ENCODE results near the gene LSM2. TPM values are rescaled to one million over a fixed set of nuclear protein-coding genes. Genes with fewer than 3 reads are reported as not detected.

LSM2 gene
- total RNA-seq, 2 donors from 2014 or later, result 21.0 to 22.4 TPM

DNA sequence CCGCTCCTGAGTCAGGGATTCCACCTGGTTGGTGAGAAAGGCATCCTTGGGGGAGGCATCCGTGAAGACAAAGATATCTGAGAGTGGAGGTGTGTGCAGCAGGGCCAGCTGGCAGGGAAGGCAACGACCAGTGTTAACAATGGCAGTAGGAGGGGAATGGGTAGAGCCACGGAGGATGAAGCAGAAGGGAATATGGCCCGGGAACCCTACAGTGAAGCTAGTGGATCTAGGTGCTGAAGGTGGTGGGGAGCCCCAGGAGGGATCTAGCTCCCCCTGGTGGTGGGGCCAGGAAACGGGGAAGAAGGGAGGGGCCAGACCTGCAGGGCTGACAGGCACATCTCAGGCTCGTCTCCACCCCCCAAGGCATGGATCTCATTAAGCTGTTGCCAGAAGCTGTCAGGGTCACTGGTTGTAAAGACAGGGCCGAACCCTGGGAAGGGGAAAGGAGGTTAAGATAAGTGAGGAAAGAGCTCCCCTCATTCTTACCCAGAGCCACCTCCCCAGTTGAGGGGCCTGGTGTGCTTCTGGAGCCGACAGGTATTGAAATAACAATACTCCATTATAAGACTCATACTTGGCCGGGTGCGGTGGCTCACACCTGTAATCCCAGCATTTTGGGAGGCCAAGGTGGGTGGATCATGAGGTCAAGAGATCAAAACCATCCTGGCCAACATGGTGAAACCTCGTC lies 36.9 kb downstream of the LSM2 start:
- TF ChIP-seq, protein P1, sequence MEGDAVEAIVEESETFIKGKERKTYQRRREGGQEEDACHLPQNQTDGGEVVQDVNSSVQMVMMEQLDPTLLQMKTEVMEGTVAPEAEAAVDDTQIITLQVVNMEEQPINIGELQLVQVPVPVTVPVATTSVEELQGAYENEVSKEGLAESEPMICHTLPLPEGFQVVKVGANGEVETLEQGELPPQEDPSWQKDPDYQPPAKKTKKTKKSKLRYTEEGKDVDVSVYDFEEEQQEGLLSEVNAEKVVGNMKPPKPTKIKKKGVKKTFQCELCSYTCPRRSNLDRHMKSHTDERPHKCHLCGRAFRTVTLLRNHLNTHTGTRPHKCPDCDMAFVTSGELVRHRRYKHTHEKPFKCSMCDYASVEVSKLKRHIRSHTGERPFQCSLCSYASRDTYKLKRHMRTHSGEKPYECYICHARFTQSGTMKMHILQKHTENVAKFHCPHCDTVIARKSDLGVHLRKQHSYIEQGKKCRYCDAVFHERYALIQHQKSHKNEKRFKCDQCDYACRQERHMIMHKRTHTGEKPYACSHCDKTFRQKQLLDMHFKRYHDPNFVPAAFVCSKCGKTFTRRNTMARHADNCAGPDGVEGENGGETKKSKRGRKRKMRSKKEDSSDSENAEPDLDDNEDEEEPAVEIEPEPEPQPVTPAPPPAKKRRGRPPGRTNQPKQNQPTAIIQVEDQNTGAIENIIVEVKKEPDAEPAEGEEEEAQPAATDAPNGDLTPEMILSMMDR (IDR thresholded peaks at IDR 0.05), result peak; percentile 72 to 87 (median 81)
- no peak for TF ChIP-seq POLR2A (IDR thresholded peaks at IDR 0.05)
- intact Hi-C loops (cut with DNase I), result no loop called here
- ATAC-seq (peak; percentile 80), DNase-seq (peak; percentile 73 to 86 (median 82))
- no peaks in the 10 kb centered on the region for H3K36me3 ChIP-seq (replicated peaks in 1 of 2; ENCODE audit: insufficient read depth in 1 of 2, low read depth in 2 of 2)
- no peaks in the 10 kb centered on the region for H3K27me3 ChIP-seq
- no peak overlapping the region for H3K4me3 ChIP-seq
- H3K4me1 ChIP-seq, result peaks cover 4% of the 10 kb centered on the region
- 43 to 45% methylated on average over 12 of the region's 12 CpGs for WGBS, 2 donors
- H3K9me3 ChIP-seq, result no peaks in the 10 kb centered on the region
- no peak overlapping the region for H3K27ac ChIP-seq

DNA sequence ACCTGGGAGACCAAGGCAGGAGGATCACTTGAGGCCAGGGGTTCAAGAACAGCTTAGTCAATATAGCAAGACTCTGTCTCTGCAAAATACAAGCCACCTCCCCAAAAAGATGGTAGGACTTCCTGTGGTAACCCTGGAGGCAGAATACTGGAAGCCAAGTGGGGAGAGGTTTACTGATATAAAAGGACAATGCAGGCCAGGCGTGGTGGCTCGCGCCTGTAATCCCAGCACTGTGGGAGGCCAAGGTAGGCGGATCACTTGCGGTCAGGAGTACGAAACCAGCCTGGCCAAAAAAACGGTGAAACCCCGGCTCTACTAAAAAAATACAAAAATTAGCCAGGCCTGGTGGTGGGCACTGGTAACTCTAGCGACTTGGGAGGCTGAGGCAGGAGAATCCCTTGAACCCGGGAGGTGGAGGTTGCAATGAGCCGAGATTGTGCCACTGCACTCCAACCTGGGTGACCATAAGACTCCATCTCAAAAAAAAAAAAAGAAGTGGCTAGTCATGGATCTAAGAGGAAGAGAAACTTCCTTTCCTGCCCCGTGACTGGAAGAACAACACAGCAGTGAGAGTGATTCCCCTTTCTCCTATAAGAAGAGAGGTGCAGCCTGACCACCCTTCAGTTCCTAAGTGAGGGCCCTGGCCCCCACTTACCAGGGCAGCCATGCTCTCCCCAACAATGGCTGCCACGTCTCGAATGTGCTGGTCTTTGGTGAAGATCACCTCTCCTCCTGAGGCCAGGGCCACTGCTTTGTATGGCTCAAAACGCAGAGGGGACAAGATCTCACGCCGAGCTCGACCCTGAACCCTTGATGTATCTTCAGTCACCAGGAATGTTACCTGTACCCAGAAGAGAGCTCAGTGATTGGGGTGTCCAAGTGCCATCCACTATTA lies 38.2 kb downstream of the LSM2 start:
- Histone ChIP-seq H3K27me3 (no peaks in the 10 kb centered on the region), H3K27ac (no peak overlapping the region), H3K4me3 (no peak overlapping the region), H3K36me3 (replicated peaks in 1 of 2; ENCODE audit: insufficient read depth in 1 of 2, low read depth in 2 of 2) (no peaks in the 10 kb centered on the region), H3K4me1 (peaks cover 4% of the 10 kb centered on the region), H3K9me3 (no peaks in the 10 kb centered on the region)
- DNase-seq (peak in 1 of 4 donors; percentile 34), ATAC-seq (no peak)
- intact Hi-C loops (cut with DNase I), result no loop called here
- no peak for TF ChIP-seq POLR2A (IDR thresholded peaks at IDR 0.05)
- TF ChIP-seq, protein P1 (IDR thresholded peaks at IDR 0.05), result no peak
- 72 to 82% methylated on average over 13 to 18 of the region's 18 CpGs for WGBS, 2 donors

DNA sequence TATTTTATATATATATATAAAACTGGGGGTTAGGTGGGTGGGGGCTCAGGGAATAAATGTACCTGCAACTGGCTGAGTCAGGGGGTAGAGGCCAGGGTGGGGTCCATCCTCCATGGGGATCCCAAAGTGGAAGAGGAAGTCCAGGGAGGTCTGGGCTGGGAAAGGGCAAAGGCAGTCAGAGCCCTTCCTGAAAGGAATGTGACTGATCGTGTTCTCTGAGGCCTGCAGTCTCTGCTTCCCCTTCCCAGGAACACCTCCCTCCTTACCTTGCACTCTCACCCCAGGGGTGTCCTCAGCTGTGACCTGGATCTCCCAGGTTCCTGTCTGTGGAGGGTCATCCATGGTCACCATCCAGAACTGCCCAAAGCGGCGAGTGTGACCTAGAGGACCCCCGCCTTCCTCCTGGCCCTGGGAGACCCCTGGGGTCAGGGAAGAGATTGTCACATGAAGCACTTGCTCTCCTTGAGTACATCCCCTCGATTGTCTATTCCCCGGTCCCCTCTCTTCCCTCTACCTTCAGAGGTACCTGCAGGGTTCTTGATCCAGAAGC lies 39.6 kb downstream of the LSM2 start:
- intact Hi-C loops (cut with DNase I), result no loop called here
- no peak overlapping the region for H3K4me3 ChIP-seq
- peaks cover 4% of the 10 kb centered on the region for H3K4me1 ChIP-seq
- no peaks in the 10 kb centered on the region for H3K9me3 ChIP-seq
- no peaks in the 10 kb centered on the region for H3K36me3 ChIP-seq (replicated peaks in 1 of 2; ENCODE audit: insufficient read depth in 1 of 2, low read depth in 2 of 2)
- 70 to 83% methylated on average over 2 to 6 of the region's 6 CpGs for WGBS, 2 donors
- DNase-seq, result no peak
- TF ChIP-seq POLR2A (IDR thresholded peaks at IDR 0.05), result no peak
- TF ChIP-seq, protein P1 (IDR thresholded peaks at IDR 0.05), result no peak
- H3K27ac ChIP-seq, result no peak overlapping the region
- no peak for ATAC-seq
- H3K27me3 ChIP-seq, result no peaks in the 10 kb centered on the region

DNA sequence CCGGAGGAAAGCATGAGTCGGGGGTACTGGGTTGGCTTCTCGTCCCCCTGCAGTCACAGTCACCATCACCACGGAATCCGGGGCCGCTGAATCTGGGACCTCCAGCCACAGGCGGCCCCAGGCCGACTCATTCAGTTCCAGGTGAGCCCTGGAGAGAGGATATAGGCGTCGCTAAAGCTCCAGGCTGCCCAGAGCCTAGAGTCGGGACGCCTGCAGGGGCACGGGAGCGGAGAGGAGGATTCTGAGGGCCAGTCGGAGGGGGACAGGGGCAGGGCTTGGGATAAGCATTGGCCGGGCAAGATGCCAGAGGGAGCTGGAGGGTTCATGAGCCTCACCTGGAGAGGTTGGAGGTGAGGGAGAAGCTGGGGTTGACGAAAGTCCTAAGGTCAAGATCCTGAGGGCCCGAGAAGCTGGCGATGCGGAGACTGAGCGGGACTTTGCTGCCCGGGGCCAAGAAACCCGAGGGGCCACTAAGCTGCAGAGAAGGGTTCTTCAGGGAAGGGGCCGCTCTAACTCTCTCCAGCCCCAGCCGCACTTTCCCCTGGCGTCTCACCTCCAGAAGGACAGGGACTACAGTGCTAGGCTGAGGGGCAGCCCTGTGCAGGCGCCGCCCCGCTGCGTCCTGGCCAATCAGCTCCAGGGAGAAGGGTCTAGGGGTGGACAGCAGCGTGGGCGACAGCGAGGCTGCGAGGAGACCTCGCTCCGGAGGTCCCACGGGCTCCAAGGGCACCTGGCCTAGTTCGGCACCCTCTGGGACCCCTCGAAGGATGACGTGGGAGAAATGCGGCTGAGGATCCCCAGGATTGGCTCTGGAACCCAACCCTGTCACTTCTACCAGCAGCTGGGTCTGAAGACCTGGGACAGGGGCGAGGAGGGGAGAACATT lies 40.6 kb downstream of the LSM2 start:
- H3K27me3 ChIP-seq, result no peaks in the 10 kb centered on the region
- 45 to 54% methylated on average over 19 to 42 of the region's 42 CpGs for WGBS, 2 donors
- no peaks in the 10 kb centered on the region for H3K9me3 ChIP-seq
- DNase-seq (no peak), ATAC-seq (no peak)
- H3K4me3 ChIP-seq, result no peak overlapping the region
- intact Hi-C loops (cut with DNase I), result no loop called here
- H3K36me3 ChIP-seq (replicated peaks in 1 of 2; ENCODE audit: insufficient read depth in 1 of 2, low read depth in 2 of 2), result no peaks in the 10 kb centered on the region
- H3K27ac ChIP-seq, result no peak overlapping the region
- peaks cover 4% of the 10 kb centered on the region for H3K4me1 ChIP-seq
- TF ChIP-seq, protein P1 (IDR thresholded peaks at IDR 0.05), result no peak
- no peak for TF ChIP-seq POLR2A (IDR thresholded peaks at IDR 0.05)
